ENCODE data around the gene PSMD9. TPM values are rescaled to one million over a fixed set of nuclear protein-coding genes. Genes with fewer than 3 reads are reported as not detected.
"Not testable (repeated sequence)": the region's sequence is repeated elsewhere in the genome, so short reads cannot be mapped to it uniquely, and the experiment has no call there.

PSMD9 gene
- total RNA-seq, 1 experiment from 2014 or later = 39.9 TPM

- no peak overlapping the region for H2AFZ ChIP-seq (ENCODE audit: low read length)
- DNase-seq = no peak
Measured at GRCh38 chr12:121927813-121928212, 39.2 kb downstream of the PSMD9 start.

GRCh38 chr12:121929545-121929944 lies 41.0 kb downstream of the PSMD9 start:
- not testable (repeated sequence) for H3K27ac Mint-ChIP-seq; H2AFZ ChIP-seq (ENCODE audit: low read length); H4K20me1 ChIP-seq (ENCODE audit: control insufficient read depth, insufficient read depth, insufficient read length); H3K4ac ChIP-seq (ENCODE audit: low read depth, low read length); H3K23ac ChIP-seq (ENCODE audit: insufficient read length, low read depth, low read length); H3K79me2 ChIP-seq (ENCODE audit: insufficient read depth, low read length); H3K23me2 ChIP-seq (ENCODE audit: insufficient read length, low read depth, low read length, poor library complexity, severe bottlenecking); H4K91ac ChIP-seq (ENCODE audit: insufficient read length, low read depth, low read length); H3K14ac ChIP-seq (ENCODE audit: insufficient read depth, low read length); H2BK120ac ChIP-seq (ENCODE audit: low read depth, low read length, poor library complexity, severe bottlenecking); H3K9me3 Mint-ChIP-seq; H4K5ac ChIP-seq (ENCODE audit: insufficient read length, low read depth, low read length); H3K79me1 ChIP-seq (ENCODE audit: insufficient read depth, low read depth, low read length, poor library complexity, severe bottlenecking); H2BK5ac ChIP-seq (ENCODE audit: insufficient read length, low read length); H2BK12ac ChIP-seq (ENCODE audit: insufficient read length, low read depth, low read length); H3K27ac ChIP-seq (ENCODE audit: insufficient read length, low read depth, low read length); H3K9me3 ChIP-seq (ENCODE audit: control insufficient read depth, low read depth, low read length); H3K4me3 Mint-ChIP-seq; H3K36me3 Mint-ChIP-seq (ENCODE audit: insufficient read depth in 1 of 3, low read depth in 3 of 3); H3K4me2 ChIP-seq (ENCODE audit: insufficient read depth, insufficient read length, low read length); H3K27me3 Mint-ChIP-seq (ENCODE audit: low read depth); H3K27me3 ChIP-seq (ENCODE audit: insufficient read depth, low read length); H3K18ac ChIP-seq (ENCODE audit: insufficient read length, low read depth, low read length); H2BK15ac ChIP-seq (ENCODE audit: low read depth, low read length); H3K9ac ChIP-seq (ENCODE audit: extremely low read depth, insufficient read length, low read length); DNase-seq; H2AK5ac ChIP-seq (ENCODE audit: insufficient read length, low read length); H4K8ac ChIP-seq (replicated peaks; ENCODE audit: insufficient read length, low read depth, low read length); H3K56ac ChIP-seq (ENCODE audit: insufficient read length, low read depth, low read length); H2BK20ac ChIP-seq (ENCODE audit: low read depth, low read length, poor library complexity, severe bottlenecking); H3T11ph ChIP-seq (ENCODE audit: low read length)
- H3K4me1 Mint-ChIP-seq = peaks cover 37 to 43% of the 10 kb centered on the region in 2 experiments
- no CpG with 5 or more reads among the region's 7 CpGs for WGBS (ENCODE audit: extremely low coverage, insufficient read length, low lambda C conversion rate)
- H3K4me1 ChIP-seq (ENCODE audit: insufficient read depth, low read length) = peaks cover 12% of the 10 kb centered on the region

More at GRCh38 chr12:121927813-121928212, 39.2 kb downstream of the PSMD9 start:
- Histone ChIP-seq H3K18ac (ENCODE audit: insufficient read length, low read depth, low read length) (no peak overlapping the region), H3K14ac (ENCODE audit: insufficient read depth, low read length) (no peak overlapping the region), H2BK120ac (ENCODE audit: low read depth, low read length, poor library complexity, severe bottlenecking) (no peak overlapping the region), H4K91ac (ENCODE audit: insufficient read length, low read depth, low read length) (no peak overlapping the region), H3K56ac (ENCODE audit: insufficient read length, low read depth, low read length) (no peak overlapping the region), H2BK5ac (ENCODE audit: insufficient read length, low read length) (no peak overlapping the region), H4K8ac (replicated peaks; ENCODE audit: insufficient read length, low read depth, low read length) (no peak overlapping the region), H3K23ac (ENCODE audit: insufficient read length, low read depth, low read length) (no peak overlapping the region), H3K9ac (ENCODE audit: extremely low read depth, insufficient read length, low read length) (no peak overlapping the region), H4K5ac (ENCODE audit: insufficient read length, low read depth, low read length) (no peak overlapping the region), H3K4ac (ENCODE audit: low read depth, low read length) (no peak overlapping the region), H3K4me1 (ENCODE audit: insufficient read depth, low read length) (peaks cover 10% of the 10 kb centered on the region), H2BK20ac (ENCODE audit: low read depth, low read length, poor library complexity, severe bottlenecking) (no peak overlapping the region), H3K9me3 (ENCODE audit: control insufficient read depth, low read depth, low read length) (no peaks in the 10 kb centered on the region), H3K4me2 (ENCODE audit: insufficient read depth, insufficient read length, low read length) (peak overlapping the region; percentile 6), H3K79me1 (ENCODE audit: insufficient read depth, low read depth, low read length, poor library complexity, severe bottlenecking) (no peaks in the 10 kb centered on the region), H4K20me1 (ENCODE audit: control insufficient read depth, insufficient read depth, insufficient read length) (no peaks in the 10 kb centered on the region), H3K27ac (ENCODE audit: insufficient read length, low read depth, low read length) (peak overlapping the region; percentile 29), H3K79me2 (ENCODE audit: insufficient read depth, low read length) (no peaks in the 10 kb centered on the region), H2AK5ac (ENCODE audit: insufficient read length, low read length) (no peak overlapping the region), H3K23me2 (ENCODE audit: insufficient read length, low read depth, low read length, poor library complexity, severe bottlenecking) (no peaks in the 10 kb centered on the region), H3T11ph (ENCODE audit: low read length) (no peak overlapping the region), H2BK15ac (ENCODE audit: low read depth, low read length) (no peak overlapping the region), H2BK12ac (ENCODE audit: insufficient read length, low read depth, low read length) (no peak overlapping the region), H3K27me3 (ENCODE audit: insufficient read depth, low read length) (no peaks in the 10 kb centered on the region)
- Mint-ChIP-seq H3K27ac (no peak overlapping the region), H3K4me3 (no peak overlapping the region; a peak in 1 of 5 replicates), H3K27me3 (ENCODE audit: low read depth) (peaks cover 4% of the 10 kb centered on the region; the same call in 1 of the 2 replicates), H3K36me3 (ENCODE audit: insufficient read depth in 1 of 3, low read depth in 3 of 3) (no peaks in the 10 kb centered on the region), H3K9me3 (no peaks in the 10 kb centered on the region), H3K4me1 (peaks cover 29 to 33% of the 10 kb centered on the region in 2 experiments)
- no peak for TF ChIP-seq CTCF (conservative IDR thresholded peaks at IDR 0.05)
- no CpG with 5 or more reads among the region's 5 CpGs for WGBS (ENCODE audit: extremely low coverage, insufficient read length, low lambda C conversion rate)

Data from H9 (cell line).